HuH-7 (cell line): ENCODE data around the gene RFLNA.
A peak's percentile ranks its signal among the peaks of the same experiment; 100 is the strongest.

Source experiments
- DNase-seq: peaks from one replicate; pipeline ENCODE4 v3.0.0; 2011; ENCODE audit warnings: low spot score

Gene RFLNA

GRCh38 chr12:124294780-124295341 lies at the start of gene RFLNA:
RFLNA (plus strand) TSS chr12:124295093; CDS start chr12:124295430, 337 bp downstream.
- DNase-seq: no peak

- no peak for DNase-seq
Measured at GRCh38 chr12:124247331-124247730, 47.6 kb upstream of the RFLNA start.

GRCh38 chr12:124248941-124249825 lies 45.7 kb upstream of the RFLNA start:
- DNase-seq: no peak

GRCh38 chr12:124251186-124251585 lies 43.7 kb upstream of the RFLNA start:
- DNase-seq: no peak

GRCh38 chr12:124252964-124253363 lies 41.9 kb upstream of the RFLNA start:
- no peak for DNase-seq

GRCh38 chr12:124254126-124254525 lies 40.8 kb upstream of the RFLNA start:
- DNase-seq: no peak

- DNase-seq: no peak
Measured at GRCh38 chr12:124259154-124260066, 35.5 kb upstream of the RFLNA start.

- DNase-seq: no peak
Measured at GRCh38 chr12:124261885-124262284, 33.0 kb upstream of the RFLNA start.

- DNase-seq: no peak
Measured at GRCh38 chr12:124264089-124264795, 30.7 kb upstream of the RFLNA start.

GRCh38 chr12:124264879-124265278 lies 30.0 kb upstream of the RFLNA start:
- no peak for DNase-seq

- no peak for DNase-seq
Measured at GRCh38 chr12:124267205-124267778, 27.6 kb upstream of the RFLNA start.

GRCh38 chr12:124270671-124271070 lies 24.2 kb upstream of the RFLNA start:
- DNase-seq: no peak

GRCh38 chr12:124273630-124274029 lies 21.3 kb upstream of the RFLNA start:
- peak; percentile 84 for DNase-seq

GRCh38 chr12:124276337-124276736 lies 18.6 kb upstream of the RFLNA start:
- DNase-seq: no peak

GRCh38 chr12:124277394-124278241 lies 17.3 kb upstream of the RFLNA start:
- DNase-seq: no peak

GRCh38 chr12:124278389-124279101 lies 16.3 kb upstream of the RFLNA start:
- DNase-seq: peak; percentile 45

- no peak for DNase-seq
Measured at GRCh38 chr12:124279315-124279714, 15.6 kb upstream of the RFLNA start.

- DNase-seq: no peak
Measured at GRCh38 chr12:124279846-124280360, 15.0 kb upstream of the RFLNA start.

GRCh38 chr12:124281309-124281708 lies 13.6 kb upstream of the RFLNA start:
- DNase-seq: no peak

- no peak for DNase-seq
Measured at GRCh38 chr12:124282287-124282686, 12.6 kb upstream of the RFLNA start.
